Panc1 (cell line): ENCODE measurements around the gene ABLIM2. TPM values are rescaled to one million over a fixed set of nuclear protein-coding genes. Genes with fewer than 3 reads are reported as not detected.
"Not testable (repeated sequence)": the region's sequence is repeated elsewhere in the genome, so short reads cannot be mapped to it uniquely, and the experiment has no call there.

ENCODE experiments used
- ATAC-seq: fragments of 200-7000 bp; cut with Tn5 transposase; 2 replicates; pipeline ENCODE4 v1.9.1; 2020; ENCODE audit warnings: mild to moderate bottlenecking, moderate library complexity
- BruUV-seq: library from RNA; stranded (reverse); fragments of 400-500 nt; replicated peaks from 2 replicates; lab custom pipeline; 2021; lab: Mats Ljungman, UMichigan
- CTCF ChIA-PET: fragments of 300-600 bp; sonication (Branson Sonifier 250); formaldehyde crosslinking; loops from one replicate; lab custom pipeline; 2022; ENCODE audit warnings: antibody characterized with exemption; lab: Charles Lee
- POLR2A ChIA-PET: fragments of 300-600 bp; sonication (Branson Sonifier 250); formaldehyde crosslinking; loops from one replicate; lab custom pipeline; 2022; ENCODE audit warnings: antibody characterized with exemption; lab: Charles Lee
- DNase-seq: peaks from one replicate; pipeline ENCODE4 v3.0.0-alpha.2; 2010; ENCODE audit warnings: low read depth, low spot score
- H3K27ac ChIP-seq: 2 replicates; pipeline ENCODE4 v1.5.1; 2011; ENCODE audit warnings: mild to moderate bottlenecking, low read length, inconsistent platforms
- H3K27me3 ChIP-seq: fragments of 200-500 bp; sonication (Bioruptor generic); 2 replicates; pipeline ENCODE4 v1.6.0; 2014; ENCODE audit warnings: low read length, inconsistent platforms; ENCODE audit not compliant: control insufficient read depth, insufficient read depth
- H3K36me3 ChIP-seq: fragments of 200-500 bp; sonication (Bioruptor generic); 2 replicates; pipeline ENCODE4 v1.5.1; 2014; ENCODE audit warnings: inconsistent platforms, mild to moderate bottlenecking, low read length, moderate library complexity; ENCODE audit not compliant: control insufficient read depth, insufficient read depth
- H3K4me1 ChIP-seq: 2 replicates; pipeline ENCODE4 v1.5.1; 2011; ENCODE audit warnings: inconsistent platforms, mild to moderate bottlenecking, low read length, moderate library complexity; ENCODE audit not compliant: control insufficient read depth, insufficient read depth
- H3K4me3 ChIP-seq, 2 experiments: 2 replicates each; pipeline ENCODE4 v1.5.1; 2011 to 2012; ENCODE audit warnings: low read depth in 2 of 2, low read length in 2 of 2, mild to moderate bottlenecking in 2 of 2, inconsistent platforms in 1 of 2, moderate library complexity in 1 of 2
- H3K9me3 ChIP-seq: fragments of 200-500 bp; sonication (Bioruptor generic); 2 replicates; pipeline ENCODE4 v1.5.1; 2014; ENCODE audit warnings: low read depth, mild to moderate bottlenecking, inconsistent platforms, low read length, moderate library complexity; ENCODE audit not compliant: control insufficient read depth, insufficient read depth
- CTCF ChIP-seq: fragments of 450-650 bp; IDR thresholded peaks from 2 replicates; pipeline ENCODE4 v1.5.1; 2017; ENCODE audit warnings: mild to moderate bottlenecking
- POLR2AphosphoS5 ChIP-seq: IDR thresholded peaks from 2 replicates; pipeline ENCODE4 v1.6.1; 2012; ENCODE audit warnings: mild to moderate bottlenecking, low read depth, low read length, moderate library complexity
- REST ChIP-seq, 2 experiments: IDR thresholded peaks; 2 replicates each; pipeline ENCODE4 v1.6.1; 2011 to 2012; ENCODE audit warnings: low read depth in 2 of 2, control low read depth in 1 of 2, low read length in 1 of 2, mild to moderate bottlenecking in 1 of 2, moderate library complexity in 1 of 2; ENCODE audit not compliant: insufficient read depth in 1 of 2
- SIN3A ChIP-seq: IDR thresholded peaks from 2 replicates; pipeline ENCODE4 v1.6.1; 2012; ENCODE audit warnings: low read depth, mild to moderate bottlenecking, low read length, moderate library complexity, borderline replicate concordance; ENCODE audit not compliant: insufficient read depth
- TCF7L2 ChIP-seq: IDR thresholded peaks from 2 replicates; pipeline ENCODE4 v1.6.1; 2011; ENCODE audit warnings: mild to moderate bottlenecking, low read depth, low read length, inconsistent platforms
- in situ Hi-C: cut with HindIII; loops from 2 replicates; pipeline ENCODE4 v1.10.0; 2016; ENCODE audit warnings: low sequenced_read_pairs, low pct_unique_long_range_greater_than_20kb
- intact Hi-C: fragments of 100-400 bp; cut with micrococcal nuclease; formaldehyde crosslinking; loops from one replicate; pipeline ENCODE4 v1.10.0; 2022; ENCODE audit not compliant: unreplicated experiment
- total RNA-seq: library from RNA; stranded (reverse); gene quantifications from one replicate; pipeline ENCODE4 v1.2.1, GENCODE V29; 2021; ENCODE audit not compliant: unreplicated experiment

Gene ABLIM2
- total RNA-seq, 1 experiment from 2014 or later, result 0.64 TPM

DNA sequence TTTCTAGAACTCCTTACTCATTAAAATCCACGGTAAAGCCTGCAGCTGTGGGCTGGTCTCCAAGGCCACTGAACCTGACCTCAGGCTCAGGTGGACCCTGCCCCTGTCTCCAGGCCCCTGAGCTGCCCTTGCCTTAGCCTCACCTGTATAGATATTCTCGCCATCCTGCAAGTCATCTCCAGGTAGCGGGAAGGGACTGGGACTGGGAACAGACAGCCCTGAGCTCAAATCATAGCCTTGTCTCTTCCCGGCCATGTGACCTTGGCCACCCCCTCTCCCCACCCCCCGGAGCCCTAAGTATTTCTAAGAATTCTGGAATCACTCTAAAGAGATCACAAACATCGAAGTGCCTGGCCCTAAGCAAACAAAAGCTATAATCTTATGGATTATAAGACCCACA, 17.7 kb downstream of the ABLIM2 start:
- POLR2A ChIA-PET, result no interaction called here
- CTCF ChIA-PET, result no interaction called here
- Histone ChIP-seq H3K36me3 (no peaks in the 10 kb centered on the region), H3K4me1 (no peaks in the 10 kb centered on the region), H3K27me3 (no peaks in the 10 kb centered on the region), H3K27ac (no peak overlapping the region), H3K4me3 (no peak overlapping the region), H3K9me3 (no peaks in the 10 kb centered on the region)
- in situ Hi-C loops, result no loop called here
- no TSS peak for BruUV-seq
- intact Hi-C loops, result no loop called here
- no peak for TF ChIP-seq CTCF
- no peak for TF ChIP-seq SIN3A
- TF ChIP-seq REST (IDR thresholded peaks at IDR 0.05; ENCODE audit: insufficient read depth in 1 of 2, low read depth in 2 of 2, low read length in 1 of 2), result no peak
- TF ChIP-seq TCF7L2, result no peak
- no peak for TF ChIP-seq POLR2AphosphoS5
- DNase-seq (no peak), ATAC-seq (no peak)

DNA sequence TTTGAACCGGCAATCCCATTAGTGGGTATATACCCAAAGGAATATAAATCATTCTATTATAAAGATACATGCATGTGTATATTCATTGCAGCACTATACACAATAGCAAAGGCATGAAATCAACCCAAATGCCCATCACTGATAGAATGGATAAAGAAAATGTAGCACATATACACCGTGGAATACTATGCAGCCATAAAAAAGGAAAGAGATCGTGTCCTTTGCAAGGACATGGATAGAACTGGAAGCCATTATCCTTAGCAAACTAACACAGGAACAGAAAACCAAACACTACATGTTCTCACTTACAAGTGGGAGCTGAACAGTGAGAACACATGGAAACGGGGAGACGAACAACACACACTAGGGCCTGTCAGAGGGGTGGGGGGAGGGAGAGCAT, 18.9 kb downstream of the ABLIM2 start:
- BruUV-seq, H3K27ac ChIP-seq, H3K27me3 ChIP-seq, H3K4me1 ChIP-seq, H3K36me3 ChIP-seq, POLR2A ChIA-PET, H3K9me3 ChIP-seq, DNase-seq, ATAC-seq, CTCF ChIA-PET, in situ Hi-C loops, H3K4me3 ChIP-seq, intact Hi-C loops: not testable (repeated sequence)

GRCh38 chr4:8136972-8137710, 21.5 kb downstream of the ABLIM2 start:
- POLR2A ChIA-PET, result no interaction called here
- in situ Hi-C loops, result no loop called here

More at GRCh38 chr4:8136972-8137710, 21.5 kb downstream of the ABLIM2 start:
- no peaks in the 10 kb centered on the region for H3K9me3 ChIP-seq
- no peaks in the 10 kb centered on the region for H3K4me1 ChIP-seq
- H3K27ac ChIP-seq, result no peak overlapping the region
- TF ChIP-seq TCF7L2, result no peak
- no peak for TF ChIP-seq SIN3A
- TF ChIP-seq REST (IDR thresholded peaks at IDR 0.05; ENCODE audit: insufficient read depth in 1 of 2, low read depth in 2 of 2, low read length in 1 of 2), result no peak
- TF ChIP-seq CTCF, result no peak
- TF ChIP-seq POLR2AphosphoS5, result no peak
- intact Hi-C loops, result no loop called here
- CTCF ChIA-PET, result no interaction called here
- ATAC-seq, result no peak
- no peak overlapping the region for H3K4me3 ChIP-seq
- no peaks in the 10 kb centered on the region for H3K36me3 ChIP-seq
- no peak for DNase-seq
- no TSS peak for BruUV-seq
- no peaks in the 10 kb centered on the region for H3K27me3 ChIP-seq
